ENCODE data around the gene TXLNA.

The TXLNA gene

GRCh38 chr1:32240140-32240951, 60.9 kb downstream of the TXLNA start:
- 0 out of 2 replicates have a peak, but pooled peaks have one; percentile 31 for TF ChIP-seq EZH2phosphoT487 (IDR thresholded peaks at IDR 0.05; ENCODE audit: borderline replicate concordance, low read length)
- no peak for TF ChIP-seq CTCF (IDR thresholded peaks at IDR 0.05; ENCODE audit: low read depth, low read length, poor library complexity, severe bottlenecking)
- no peaks in the 10 kb centered on the region; the same call in 1 of the 2 replicates for H3K27me3 ChIP-seq (ENCODE audit: control insufficient read depth, low read length)
- H3K4me3 ChIP-seq (ENCODE audit: low read length), result peak overlapping the region; percentile 77

DNA sequence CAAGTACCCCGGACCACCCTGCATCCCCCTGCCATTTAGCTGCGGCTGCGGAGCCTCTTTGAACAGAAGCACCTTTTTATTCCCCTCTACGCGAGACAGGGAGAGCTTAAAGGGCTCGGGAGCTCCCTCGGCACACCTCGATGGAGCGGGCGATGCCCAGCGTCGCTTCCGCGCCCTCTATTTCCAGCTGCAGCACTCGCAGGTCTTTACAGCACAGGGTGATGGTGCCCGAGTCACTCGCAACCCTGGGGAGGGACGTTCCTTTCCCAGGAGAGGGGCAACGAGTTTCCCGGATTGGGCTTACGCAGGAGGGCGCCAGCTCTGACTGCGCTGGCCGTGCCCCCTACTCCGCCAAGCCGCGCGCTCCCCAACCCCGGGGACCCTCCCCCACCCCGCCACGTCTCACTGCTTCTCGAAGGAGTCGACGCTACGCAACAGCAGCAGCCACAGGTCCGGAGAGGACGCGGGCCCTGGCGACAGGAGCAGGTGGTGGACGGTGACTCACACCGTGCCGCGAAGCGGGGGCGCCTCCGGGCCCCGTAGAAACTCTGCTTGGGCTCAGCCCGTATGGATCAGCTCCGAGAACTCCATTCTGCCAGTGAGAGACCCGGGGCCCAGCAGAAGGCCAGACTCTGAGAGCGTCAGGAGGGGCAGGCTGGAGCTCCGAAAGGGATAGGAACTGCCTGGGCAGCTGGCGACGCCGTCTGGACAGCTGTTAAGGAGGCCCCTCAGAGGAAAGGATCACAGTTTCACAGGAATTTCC, 61.7 kb downstream of the TXLNA start:
- Histone ChIP-seq H3K79me2 (ENCODE audit: control insufficient read depth, low read length) (no peaks in the 10 kb centered on the region), H3K9me3 (ENCODE audit: control insufficient read depth, insufficient read depth, low read length) (no peaks in the 10 kb centered on the region), H4K20me1 (ENCODE audit: control insufficient read depth, insufficient read depth, low read depth, low read length) (no peaks in the 10 kb centered on the region), H3K9me2 (replicated peaks; ENCODE audit: control insufficient read depth, low read length) (no peaks in the 10 kb centered on the region), H3K4me1 (ENCODE audit: control insufficient read depth, low read length) (peaks cover 34% of the 10 kb centered on the region), H3K36me3 (ENCODE audit: control insufficient read depth, low read length) (peaks cover under 1% of the 10 kb centered on the region; the same call in 1 of the 2 replicates), H3F3A (ENCODE audit: control insufficient read depth, insufficient read depth) (peaks cover 9% of the 10 kb centered on the region; the same call in 1 of the 2 replicates), H3K27ac (ENCODE audit: low read depth, low read length) (no peak overlapping the region), H3K4me3 (ENCODE audit: low read length) (peak overlapping the region; percentile 77), H3K27me3 (ENCODE audit: control insufficient read depth, low read length) (no peaks in the 10 kb centered on the region; the same call in 1 of the 2 replicates), H3K4me2 (ENCODE audit: low read length) (peak overlapping the region; percentile 91)
- no peak for TF ChIP-seq EZH2phosphoT487 (IDR thresholded peaks at IDR 0.05; ENCODE audit: borderline replicate concordance, low read length)
- TF ChIP-seq CTCF (IDR thresholded peaks at IDR 0.05; ENCODE audit: low read depth, low read length, poor library complexity, severe bottlenecking), result peak; percentile 24

More at GRCh38 chr1:32240140-32240951, 60.9 kb downstream of the TXLNA start:
- H3K79me2 ChIP-seq (ENCODE audit: control insufficient read depth, low read length), result no peaks in the 10 kb centered on the region
- peak overlapping the region; percentile 91 for H3K4me2 ChIP-seq (ENCODE audit: low read length)
- H3K9me3 ChIP-seq (ENCODE audit: control insufficient read depth, insufficient read depth, low read length), result no peaks in the 10 kb centered on the region
- H3K9me2 ChIP-seq (replicated peaks; ENCODE audit: control insufficient read depth, low read length), result no peaks in the 10 kb centered on the region
- peaks cover 26% of the 10 kb centered on the region for H3K4me1 ChIP-seq (ENCODE audit: control insufficient read depth, low read length)
- no peaks in the 10 kb centered on the region for H4K20me1 ChIP-seq (ENCODE audit: control insufficient read depth, insufficient read depth, low read depth, low read length)
- peaks cover 11% of the 10 kb centered on the region; the same call in 1 of the 2 replicates for H3F3A ChIP-seq (ENCODE audit: control insufficient read depth, insufficient read depth)
- peaks cover 6% of the 10 kb centered on the region; the same call in 1 of the 2 replicates for H3K36me3 ChIP-seq (ENCODE audit: control insufficient read depth, low read length)
- H3K27ac ChIP-seq (ENCODE audit: low read depth, low read length), result no peak overlapping the region

- Histone ChIP-seq H3K9me2 (replicated peaks; ENCODE audit: control insufficient read depth, low read length) (no peaks in the 10 kb centered on the region), H3F3A (ENCODE audit: control insufficient read depth, insufficient read depth) (0 out of 2 replicates have a peak, but pooled peaks cover 8% of the 10 kb centered on the region), H3K36me3 (ENCODE audit: control insufficient read depth, low read length) (no peaks in the 10 kb centered on the region), H4K20me1 (ENCODE audit: control insufficient read depth, insufficient read depth, low read depth, low read length) (no peaks in the 10 kb centered on the region), H3K4me3 (ENCODE audit: low read length) (no peak overlapping the region), H3K27ac (ENCODE audit: low read depth, low read length) (no peak overlapping the region), H3K4me1 (ENCODE audit: control insufficient read depth, low read length) (peaks cover 46% of the 10 kb centered on the region), H3K79me2 (ENCODE audit: control insufficient read depth, low read length) (no peaks in the 10 kb centered on the region), H3K27me3 (ENCODE audit: control insufficient read depth, low read length) (no peaks in the 10 kb centered on the region; the same call in 1 of the 2 replicates), H3K9me3 (ENCODE audit: control insufficient read depth, insufficient read depth, low read length) (no peaks in the 10 kb centered on the region), H3K4me2 (ENCODE audit: low read length) (no peak overlapping the region)
- TF ChIP-seq CTCF (IDR thresholded peaks at IDR 0.05; ENCODE audit: low read depth, low read length, poor library complexity, severe bottlenecking) (no peak), EZH2phosphoT487 (IDR thresholded peaks at IDR 0.05; ENCODE audit: borderline replicate concordance, low read length) (no peak)
These were observed 62.9 kb downstream of the TXLNA start for GRCh38 chr1:32242341-32242851.

All from DOHH2 (cell line).